DMS 273 (cell line): Measurements from ENCODE around the gene LDLRAD4.
"Not testable (repeated sequence)": the region's sequence is repeated elsewhere in the genome, so short reads cannot be mapped to it uniquely, and the experiment has no call there.

Experiments
- DNase-seq: peaks from one replicate; lab custom pipeline; 2025; ENCODE audit not compliant: unreplicated experiment; lab: John Stamatoyannopoulos, UW

LDLRAD4 gene

GRCh38 chr18:13684546-13684945, 466.0 kb downstream of the LDLRAD4 start:
- DNase-seq: no peak

DNA sequence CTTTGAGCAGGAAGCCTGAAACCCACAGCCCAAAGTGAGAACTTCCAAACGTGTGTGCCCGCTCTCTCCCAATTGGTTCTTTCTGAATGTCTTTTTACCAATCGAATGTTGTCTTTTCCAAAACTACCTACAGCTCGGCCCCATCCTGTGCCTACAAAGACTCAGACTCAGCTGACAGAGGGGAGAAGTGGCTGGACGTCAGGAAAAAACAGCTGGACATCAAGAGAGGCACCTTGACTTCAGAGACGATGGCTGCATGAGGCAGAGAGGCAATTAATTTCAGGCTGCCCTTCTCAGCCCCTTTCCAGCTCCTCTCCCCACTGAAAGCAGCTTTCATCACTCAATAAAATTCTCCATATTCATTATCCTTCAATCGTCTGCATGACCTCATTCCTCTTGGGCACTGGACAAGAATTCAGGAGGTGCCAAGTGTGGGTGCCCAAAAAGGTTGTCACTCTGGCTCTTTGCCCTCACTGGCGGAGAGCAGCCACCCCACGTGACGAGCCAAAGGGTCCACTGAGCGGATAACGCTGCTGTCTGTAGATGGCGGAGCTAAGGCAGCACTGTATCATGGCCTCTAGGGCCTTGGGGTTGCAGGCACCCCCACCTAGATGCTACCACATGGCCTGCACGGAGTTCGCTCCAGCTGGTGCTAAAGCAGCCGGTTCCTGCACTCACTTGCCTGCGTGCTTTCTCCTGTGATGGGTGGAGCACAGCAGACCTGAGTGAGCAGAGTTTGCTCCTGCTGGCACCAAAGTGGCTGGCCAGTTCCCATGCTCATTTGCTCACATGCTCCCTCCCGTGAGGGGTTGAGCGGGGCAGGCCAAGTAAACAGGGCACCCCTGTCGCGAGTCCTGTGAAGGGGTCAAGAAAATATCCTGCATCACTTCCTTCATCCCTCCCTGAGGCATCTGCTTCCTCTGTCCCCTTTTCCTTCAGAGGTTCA, 469.9 kb downstream of the LDLRAD4 start:
- DNase-seq: no peak

DNA sequence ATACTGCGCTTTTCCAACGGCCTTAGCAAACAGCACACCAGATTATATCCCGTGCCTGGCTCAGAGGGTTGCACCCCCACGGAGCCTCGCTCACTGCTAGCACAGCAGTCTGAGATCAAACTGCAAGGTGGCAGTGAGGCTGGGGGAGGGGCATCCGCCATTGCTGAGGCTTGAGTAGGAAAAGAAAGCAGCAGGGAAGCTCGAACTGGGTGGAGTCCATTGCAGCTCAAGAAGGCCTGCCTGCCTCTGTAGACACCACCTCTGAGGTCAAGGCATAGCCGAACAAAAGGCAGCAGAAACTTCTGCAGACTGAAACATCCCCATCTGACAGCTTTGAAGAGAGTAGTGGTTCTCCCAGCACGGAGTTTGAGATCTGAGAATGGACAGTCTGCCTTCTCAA, 471.5 kb downstream of the LDLRAD4 start:
- not testable (repeated sequence) for DNase-seq

- not testable (repeated sequence) for DNase-seq
Observed at GRCh38 chr18:13695337-13695736, 476.8 kb downstream of the LDLRAD4 start.

GRCh38 chr18:13696961-13697360, 478.4 kb downstream of the LDLRAD4 start:
- DNase-seq: no peak

DNA sequence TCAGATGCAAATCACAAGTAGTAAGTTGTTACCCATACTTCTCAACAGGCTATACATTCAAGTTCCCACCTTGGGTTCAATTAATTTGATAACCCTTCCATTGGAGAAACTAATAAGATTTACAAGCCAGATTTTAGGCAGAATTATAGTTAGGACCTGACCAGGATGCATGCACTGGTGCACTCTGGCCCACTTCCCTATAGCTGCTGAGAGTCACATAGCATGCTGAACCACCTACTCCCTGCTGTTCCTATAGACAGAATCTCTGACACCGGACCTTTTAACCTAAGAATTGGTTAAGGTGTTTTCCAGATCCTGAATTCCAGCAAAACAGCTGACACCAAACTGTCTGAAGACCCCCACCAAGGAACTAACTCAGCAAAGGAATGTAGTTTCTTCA, 481.6 kb downstream of the LDLRAD4 start:
- DNase-seq: no peak
